SK-N-SH (cell line): Measurements from ENCODE around the gene VEGFB. TPM values are rescaled to one million over a fixed set of nuclear protein-coding genes. Genes with fewer than 3 reads are reported as not detected.

Experiments
- CTCF ChIA-PET: fragments of 300-600, 350-600 bp; formaldehyde crosslinking; extraction: SDS; loops from one replicate; lab custom pipeline; 2021; lab: Yijun Ruan, JAX
- POLR2A ChIA-PET: fragments of 350-600 bp; sonication (Branson Sonifier 250); formaldehyde crosslinking; extraction: SDS; loops from one replicate; lab custom pipeline; 2020; ENCODE audit warnings: antibody characterized with exemption, inconsistent platforms; lab: Yijun Ruan, JAX
- DNase-seq: peaks from one replicate; pipeline ENCODE4 v3.0.0; 2012
- H2AFZ ChIP-seq: fragments of 200-600 bp; sonication (generic); 2 replicates; pipeline ENCODE4 v1.8.1; 2016; ENCODE audit warnings: antibody characterized with exemption, mild to moderate bottlenecking, low read depth
- H3F3A ChIP-seq: fragments of 200-600 bp; sonication (generic); replicated peaks from 2 replicates; pipeline ENCODE3; 2016; ENCODE audit warnings: antibody characterized with exemption, mild to moderate bottlenecking; ENCODE audit not compliant: insufficient read depth
- H3K27ac ChIP-seq, 2 experiments: fragments of 200-500 bp in 1 of 2; fragments of 200-600 bp in 1 of 2; sonication (Bioruptor generic) in 1 of 2; sonication (generic), shearing (Covaris generic) in 1 of 2; 2 replicates each; pipeline versions ENCODE4 v1.5.1 to v1.6.1; 2014 to 2016; ENCODE audit warnings: low read depth in 2 of 2, inconsistent platforms in 1 of 2, low read length in 1 of 2, mild to moderate bottlenecking in 1 of 2, mixed read lengths in 1 of 2
- H3K27me3 ChIP-seq: fragments of 200-600 bp; sonication (generic), shearing (Covaris generic); 2 replicates; pipeline ENCODE4 v1.6.1; 2016; ENCODE audit warnings: mixed run types; ENCODE audit not compliant: insufficient read depth
- H3K36me3 ChIP-seq, 2 experiments: fragments of 200-500 bp in 1 of 2; fragments of 200-600 bp in 1 of 2; sonication (Bioruptor generic) in 1 of 2; sonication (generic) in 1 of 2; replicated peaks in 1 of 2; 2 replicates each; pipeline versions ENCODE3 to v1.5.1; 2014 to 2016; ENCODE audit warnings: low read length in 1 of 2, mild to moderate bottlenecking in 1 of 2; ENCODE audit not compliant: insufficient read depth in 2 of 2, control insufficient read depth in 1 of 2
- H3K4me1 ChIP-seq, 2 experiments: fragments of 200-500 bp in 1 of 2; fragments of 200-600 bp in 1 of 2; sonication (Bioruptor generic) in 1 of 2; sonication (generic), shearing (Covaris generic) in 1 of 2; 2 replicates each; pipeline versions ENCODE4 v1.5.1 to v1.6.1; 2014 to 2016; ENCODE audit warnings: low read depth in 1 of 2, low read length in 1 of 2, mixed run types in 1 of 2; ENCODE audit not compliant: insufficient read depth in 2 of 2, control insufficient read depth in 1 of 2
- H3K4me2 ChIP-seq: fragments of 200-600 bp; sonication (generic), shearing (Covaris generic); 2 replicates; pipeline ENCODE4 v1.6.1; 2017; ENCODE audit warnings: mixed run types
- H3K4me3 ChIP-seq, 2 experiments: fragments of 200-500 bp in 1 of 2; fragments of 200-600 bp in 1 of 2; sonication (Bioruptor generic) in 1 of 2; sonication (generic), shearing (Covaris generic) in 1 of 2; 2 replicates each; pipeline versions ENCODE4 v1.5.1 to v1.8.1; 2014 to 2016; ENCODE audit warnings: low read depth in 2 of 2, inconsistent platforms in 1 of 2, low read length in 1 of 2, mild to moderate bottlenecking in 1 of 2, mixed read lengths in 1 of 2, moderate library complexity in 1 of 2
- H3K79me2 ChIP-seq: fragments of 200-600 bp; sonication (generic); 2 replicates; pipeline ENCODE4 v1.8.1; 2017; ENCODE audit warnings: mild to moderate bottlenecking; ENCODE audit not compliant: insufficient read depth
- H3K9ac ChIP-seq: fragments of 200-600 bp; sonication (generic); 2 replicates; pipeline ENCODE4 v1.6.1; 2017; ENCODE audit warnings: mixed run types
- H3K9me2 ChIP-seq: fragments of 200-600 bp; sonication (generic); 2 replicates; pipeline ENCODE4 v1.6.1; 2017; ENCODE audit warnings: mixed run types
- H3K9me3 ChIP-seq: fragments of 200-600 bp; sonication (generic); 2 replicates; pipeline ENCODE4 v1.6.1; 2017; ENCODE audit warnings: mixed run types, mild to moderate bottlenecking, moderate library complexity
- H4K20me1 ChIP-seq: fragments of 200-600 bp; sonication (generic); 2 replicates; pipeline ENCODE4 v1.6.1; 2017; ENCODE audit warnings: mild to moderate bottlenecking, mixed run types; ENCODE audit not compliant: insufficient read depth
- CTCF ChIP-seq: fragments of 200-600 bp; sonication (generic); IDR thresholded peaks from 2 replicates; pipeline ENCODE4 v1.6.1; 2017; ENCODE audit warnings: antibody characterized with exemption, mild to moderate bottlenecking, moderate library complexity
- ELF1 ChIP-seq: IDR thresholded peaks from 2 replicates; pipeline ENCODE4 v1.4.0; 2012
- EZH2phosphoT487 ChIP-seq: fragments of 200-600 bp; sonication (generic); IDR thresholded peaks from 2 replicates; pipeline ENCODE4 v1.6.1; 2017; ENCODE audit warnings: low read depth, mixed run types, mild to moderate bottlenecking, antibody characterized with exemption, moderate library complexity, borderline replicate concordance
- FOXJ3 ChIP-seq: sonication (generic); formaldehyde crosslinking; IDR thresholded peaks from 2 replicates; pipeline ENCODE4 v1.5.1; 2020; ENCODE audit warnings: mild to moderate bottlenecking, missing genetic modification reagents
- FOXM1 ChIP-seq: IDR thresholded peaks from 2 replicates; pipeline ENCODE4 v1.4.0; 2012; ENCODE audit warnings: low read depth, mild to moderate bottlenecking
- GABPA ChIP-seq: IDR thresholded peaks from 2 replicates; pipeline ENCODE4 v1.4.0; 2012; ENCODE audit warnings: low read depth, mild to moderate bottlenecking
- GATA2 ChIP-seq: sonication (generic); formaldehyde crosslinking; IDR thresholded peaks from 2 replicates; pipeline ENCODE4 v1.5.0; 2020; ENCODE audit warnings: mild to moderate bottlenecking, missing genetic modification reagents
- MAX ChIP-seq: IDR thresholded peaks from 2 replicates; pipeline ENCODE4 v1.4.0; 2012; ENCODE audit warnings: low read depth
- MXI1 ChIP-seq: IDR thresholded peaks from 2 replicates; pipeline ENCODE4 v1.6.1; 2012; ENCODE audit warnings: mild to moderate bottlenecking, low read depth, low read length, improper control_type of control experiment
- POLR2AphosphoS5 ChIP-seq: IDR thresholded peaks from 2 replicates; pipeline ENCODE4 v1.6.1; 2012; ENCODE audit warnings: low read depth, low read length
- REST ChIP-seq: IDR thresholded peaks from 2 replicates; pipeline ENCODE4 v1.6.1; 2012; ENCODE audit warnings: mild to moderate bottlenecking, low read depth, low read length, moderate library complexity
- RXRA ChIP-seq: IDR thresholded peaks from 2 replicates; pipeline ENCODE4 v1.4.0; 2012; ENCODE audit warnings: low read depth, mild to moderate bottlenecking, borderline replicate concordance
- SIN3A ChIP-seq: IDR thresholded peaks from 2 replicates; pipeline ENCODE4 v1.6.1; 2012; ENCODE audit warnings: low read depth, mild to moderate bottlenecking, low read length, moderate library complexity, borderline replicate concordance
- TAF1 ChIP-seq: IDR thresholded peaks from 2 replicates; pipeline ENCODE4 v1.6.1; 2012; ENCODE audit warnings: low read depth, mild to moderate bottlenecking, low read length, moderate library complexity, borderline replicate concordance
- TCF12 ChIP-seq: IDR thresholded peaks from 2 replicates; pipeline ENCODE4 v1.4.0; 2012
- YY1 ChIP-seq: IDR thresholded peaks from 2 replicates; pipeline ENCODE4 v1.4.0; 2012; ENCODE audit warnings: low read depth, mild to moderate bottlenecking
- WGBS: methylation state at CpG from one replicate; pipeline ENCODE4 v1.1.6; 2017; ENCODE audit warnings: low lambda C conversion rate; 5-methylcytosine and 5-hydroxymethylcytosine counted together
- polyA plus RNA-seq, 3 experiments: library from polyadenylated mRNA; depleted of rRNA; stranded (reverse); fragments of >200 nt; gene quantifications; 2 replicates each; pipeline ENCODE4 v1.2.3, GENCODE V29; 2012

Gene VEGFB
- polyA plus RNA-seq, 1 of the 3 experiments (the other 2 are of a cell fraction) = 29.9 TPM

GRCh38 chr11:64281957-64282770 is 47.8 kb downstream of the VEGFB start:
- Histone ChIP-seq H3K27ac (no peak overlapping the region), H2AFZ (no peak overlapping the region)
- 94% methylated on average over 22 of the region's 22 CpGs for WGBS

More at GRCh38 chr11:64281957-64282770, 47.8 kb downstream of the VEGFB start:
- no peak overlapping the region for H3K4me2 ChIP-seq
- TF ChIP-seq MAX (no peak), FOXJ3 (CRISPR knock-in tag) (no peak), YY1 (no peak), FOXM1 (no peak), RXRA (no peak), GATA2 (CRISPR knock-in tag) (no peak), MXI1 (no peak), REST (no peak), POLR2AphosphoS5 (no peak), SIN3A (no peak), CTCF (no peak), TCF12 (no peak), ELF1 (no peak), GABPA (no peak), EZH2phosphoT487 (no peak), TAF1 (no peak)
- TF ChIP-seq, all 33 proteins: peak for 0
- ChIA-PET POLR2A (interaction anchor here (0.7 to 0.9 kb wide), 2 partner anchors 22 to 202 kb away, joined by 3 read pairs; no protein-coding TSS in a partner anchor), CTCF (interaction anchor here (0.9 to 12.2 kb wide), 3 partner anchors 10 to 34 kb away, joined by 3 to 196 read pairs (median 46); partner anchors contain the start of genes CATSPERZ and ESRRA)
- Histone ChIP-seq H3K9me3 (no peaks in the 10 kb centered on the region), H3K36me3 (peaks cover 6 to 7% of the 10 kb centered on the region in 2 experiments), H4K20me1 (no peaks in the 10 kb centered on the region), H3K4me3 (no peak overlapping the region), H3F3A (peaks cover 9% of the 10 kb centered on the region), H3K27me3 (no peaks in the 10 kb centered on the region), H3K79me2 (peaks cover 30% of the 10 kb centered on the region), H3K9ac (no peak overlapping the region), H3K9me2 (no peaks in the 10 kb centered on the region), H3K4me1 (peaks cover 8 to 21% of the 10 kb centered on the region in 2 experiments; a peak in 2 of 4 replicates)
- DNase-seq = no peak
